HG03097 (cell line): ENCODE results near the gene QKI.

ENCODE experiments used
- ATAC-seq: cut with Tn5 transposase; IDR thresholded peaks from one replicate; pipeline ENCODE4 v1.9.1; 2021; ENCODE audit not compliant: unreplicated experiment, low FRiP score

The QKI gene

GRCh38 chr6:163600781-163601180 lies 186.3 kb downstream of the QKI start:
- no peak for ATAC-seq

GRCh38 chr6:163602851-163603250 lies 188.3 kb downstream of the QKI start:
- ATAC-seq: no peak

- no peak for ATAC-seq
Measured at GRCh38 chr6:163603395-163603794, 188.9 kb downstream of the QKI start.

DNA sequence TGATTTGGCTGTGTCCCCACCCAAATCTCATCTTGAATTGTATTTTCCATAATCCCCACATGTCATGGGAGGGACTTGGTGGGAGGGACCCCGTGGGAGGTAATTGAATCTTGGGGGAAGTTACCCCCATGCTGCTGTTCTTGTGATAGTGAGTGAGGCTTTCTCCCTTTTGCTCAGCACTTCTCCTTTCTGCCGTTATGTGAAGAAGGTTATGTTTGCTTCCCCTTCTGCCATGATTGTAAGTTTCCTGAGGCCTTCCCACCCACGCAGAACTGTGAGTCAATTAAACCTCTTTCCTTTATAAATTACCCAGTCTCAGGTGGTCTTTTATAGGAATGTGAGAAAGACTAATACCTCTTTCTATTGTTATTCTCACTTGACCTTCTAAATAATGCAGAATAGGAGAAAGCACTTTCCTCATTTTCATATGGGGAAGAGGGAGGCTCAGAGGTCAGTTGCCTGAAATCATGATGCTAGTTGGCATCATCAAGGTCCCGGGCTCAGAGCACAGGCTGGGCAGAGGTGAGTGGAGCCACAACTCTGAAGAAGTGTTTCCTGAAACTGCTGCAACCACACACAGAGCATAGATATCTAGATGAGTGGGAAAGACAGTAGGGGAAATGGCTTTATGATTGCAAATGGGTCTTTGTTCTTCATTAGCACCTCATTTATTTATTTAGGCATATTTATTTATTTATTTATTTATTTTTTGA lies 191.0 kb downstream of the QKI start:
- ATAC-seq: no peak

DNA sequence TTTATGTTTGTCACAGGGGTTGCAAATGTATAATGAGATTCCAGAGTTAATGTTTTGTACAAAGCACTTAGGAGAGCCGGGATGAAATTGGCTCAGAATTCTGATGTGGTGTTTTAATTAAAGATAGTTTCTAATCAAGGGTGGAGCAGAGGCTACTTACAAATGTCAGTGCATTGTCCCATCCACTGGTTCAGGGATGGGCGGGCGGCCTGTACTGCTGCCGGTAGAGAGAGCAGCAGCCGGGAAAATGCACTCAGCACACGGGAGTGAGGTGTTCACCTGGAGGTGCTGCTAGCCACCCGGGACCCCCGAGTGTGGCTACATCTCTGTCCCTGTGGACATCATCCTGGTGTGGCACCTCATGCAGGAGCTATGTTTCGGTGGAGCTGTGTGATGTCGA lies 193.3 kb downstream of the QKI start:
- ATAC-seq: no peak

DNA sequence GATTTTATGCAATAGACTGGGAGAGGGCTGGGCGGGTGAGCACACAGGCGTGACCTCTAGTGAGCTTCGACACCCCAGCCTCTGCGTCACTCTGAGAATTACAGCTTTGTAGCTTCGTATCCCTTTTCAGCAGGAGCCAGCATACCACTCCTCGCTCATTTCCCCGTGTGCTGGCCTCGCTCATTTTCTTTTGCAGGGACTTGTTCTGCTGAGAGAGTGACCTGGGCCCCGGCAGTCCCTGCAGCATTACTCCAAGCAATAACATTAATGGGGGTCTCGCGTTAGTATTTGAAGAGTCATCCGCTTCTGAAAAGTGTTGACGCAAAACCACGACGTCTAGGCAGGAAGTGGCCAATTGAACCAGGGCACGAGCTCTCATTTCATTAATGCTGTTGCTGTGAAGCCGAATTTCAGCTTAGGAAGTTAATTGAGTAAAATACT lies 193.7 kb downstream of the QKI start:
- ATAC-seq: no peak

DNA sequence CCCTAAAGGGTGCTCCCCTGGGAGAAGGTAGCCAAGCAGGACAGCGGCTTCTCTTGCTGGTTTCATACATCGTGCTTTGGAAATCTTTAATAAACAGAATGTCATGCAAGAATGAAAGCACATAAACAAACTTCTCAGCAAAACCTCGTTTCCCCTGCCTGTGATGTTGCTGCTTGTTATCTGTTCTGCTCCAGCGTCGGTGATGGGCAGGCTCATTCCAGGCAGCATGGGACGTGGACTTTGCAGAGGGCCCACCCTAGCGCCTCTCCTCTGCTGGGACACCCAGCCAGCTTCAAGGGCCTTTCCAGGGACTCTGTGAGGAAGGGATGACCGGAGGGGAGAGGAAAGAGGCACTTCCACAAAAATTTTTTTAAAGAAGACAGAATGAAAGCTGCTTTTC lies 197.7 kb downstream of the QKI start:
- no peak for ATAC-seq

DNA sequence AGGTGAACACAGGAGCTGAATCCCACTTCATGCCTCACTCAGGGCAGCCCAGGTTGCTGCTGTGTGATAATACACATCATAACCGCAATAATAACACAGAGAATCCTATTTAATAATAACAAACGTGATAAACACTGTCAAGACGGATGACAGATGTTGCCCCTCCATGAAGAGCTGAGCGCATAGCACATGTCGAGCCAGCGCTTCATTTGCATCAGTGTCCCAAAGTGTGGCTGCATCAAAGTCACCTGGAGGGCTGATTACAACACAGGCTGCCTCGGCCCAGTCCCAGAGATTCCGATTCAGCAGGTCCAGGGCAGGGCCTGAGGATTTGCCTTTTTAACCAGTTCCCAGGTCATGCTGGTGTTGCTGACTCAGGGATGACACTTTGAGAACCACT lies 198.5 kb downstream of the QKI start:
- ATAC-seq: no peak

GRCh38 chr6:163613668-163614067 lies 199.2 kb downstream of the QKI start:
- no peak for ATAC-seq

DNA sequence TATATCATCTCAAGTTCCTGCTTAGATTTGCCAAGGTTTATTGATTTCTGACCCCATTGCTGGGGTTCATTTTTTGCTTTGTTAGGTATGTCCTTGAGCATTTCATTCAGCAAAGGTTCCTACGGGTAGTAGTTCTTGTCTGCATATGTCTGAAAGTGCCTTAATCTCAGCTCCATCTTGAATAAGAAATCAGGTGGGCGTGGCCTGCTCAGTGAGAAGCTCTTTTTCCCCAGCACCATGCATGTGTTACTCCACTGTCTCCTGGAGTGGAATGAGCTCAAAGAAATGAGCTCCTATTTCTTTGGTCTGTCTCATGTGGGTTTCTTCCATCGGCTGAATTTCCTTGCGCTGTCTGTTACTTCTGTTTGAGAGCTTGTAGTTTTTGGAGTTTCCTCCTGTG lies 201.9 kb downstream of the QKI start:
- no peak for ATAC-seq

DNA sequence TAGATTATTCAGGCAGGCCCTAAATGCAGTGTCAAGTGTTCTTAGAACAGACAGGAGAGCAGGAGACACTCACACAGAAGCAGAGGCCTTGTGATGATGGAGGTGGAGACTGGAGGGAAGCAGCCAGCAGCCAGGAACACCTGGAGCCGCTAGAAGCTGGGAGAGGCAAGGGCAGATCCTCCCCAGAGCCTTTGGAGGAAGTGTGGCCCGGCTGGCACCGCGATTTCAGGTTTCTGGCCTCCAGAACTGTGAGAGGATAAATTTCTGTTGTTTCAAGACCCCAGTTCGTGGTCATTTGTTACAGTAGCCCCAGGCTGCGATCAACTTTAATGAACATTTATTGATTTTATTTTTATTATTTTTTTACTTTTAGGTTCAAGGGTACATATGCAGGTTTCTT lies 203.0 kb downstream of the QKI start:
- ATAC-seq: no peak

GRCh38 chr6:163620101-163620500 lies 205.6 kb downstream of the QKI start:
- no peak for ATAC-seq

GRCh38 chr6:163620670-163621330 lies 206.3 kb downstream of the QKI start:
- ATAC-seq: no peak

GRCh38 chr6:163625265-163625664 lies 210.7 kb downstream of the QKI start:
- ATAC-seq: no peak

DNA sequence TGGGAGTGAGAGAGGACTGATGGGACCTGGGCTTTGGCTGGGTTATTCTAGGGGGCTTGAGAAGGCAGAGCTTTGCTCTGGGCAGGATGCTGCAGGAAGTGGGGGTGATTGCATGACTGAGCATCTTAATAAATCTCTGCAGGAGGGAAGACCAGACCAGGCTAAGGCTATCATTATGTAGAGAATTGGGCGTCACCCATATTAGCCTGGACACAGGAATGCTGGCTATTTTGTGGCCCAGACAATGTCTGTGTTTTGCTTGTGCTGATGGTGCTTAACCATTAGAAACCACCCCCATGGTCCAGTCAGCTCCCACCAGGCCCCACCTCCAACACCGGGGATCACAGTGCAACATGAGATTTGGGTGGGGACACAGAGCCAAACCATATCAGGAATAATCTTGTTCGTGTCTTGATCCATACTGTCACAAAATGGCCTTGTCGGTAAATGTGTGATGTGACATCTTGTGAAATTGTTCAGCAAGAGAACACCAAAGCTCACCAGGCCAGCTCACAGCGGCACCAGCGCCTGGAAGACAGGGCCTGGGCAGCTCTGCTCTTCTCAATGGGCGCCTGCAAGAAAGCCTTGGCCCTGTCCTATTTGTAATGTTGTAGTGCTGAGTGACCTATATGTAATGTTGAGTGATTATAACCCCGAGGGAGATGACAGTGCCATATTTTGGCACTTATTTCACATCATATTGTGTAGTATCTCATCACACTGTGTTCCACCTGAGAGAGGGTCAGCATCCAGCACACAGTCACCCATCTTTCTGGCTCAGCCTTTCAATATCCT lies 211.8 kb downstream of the QKI start:
- no peak for ATAC-seq

DNA sequence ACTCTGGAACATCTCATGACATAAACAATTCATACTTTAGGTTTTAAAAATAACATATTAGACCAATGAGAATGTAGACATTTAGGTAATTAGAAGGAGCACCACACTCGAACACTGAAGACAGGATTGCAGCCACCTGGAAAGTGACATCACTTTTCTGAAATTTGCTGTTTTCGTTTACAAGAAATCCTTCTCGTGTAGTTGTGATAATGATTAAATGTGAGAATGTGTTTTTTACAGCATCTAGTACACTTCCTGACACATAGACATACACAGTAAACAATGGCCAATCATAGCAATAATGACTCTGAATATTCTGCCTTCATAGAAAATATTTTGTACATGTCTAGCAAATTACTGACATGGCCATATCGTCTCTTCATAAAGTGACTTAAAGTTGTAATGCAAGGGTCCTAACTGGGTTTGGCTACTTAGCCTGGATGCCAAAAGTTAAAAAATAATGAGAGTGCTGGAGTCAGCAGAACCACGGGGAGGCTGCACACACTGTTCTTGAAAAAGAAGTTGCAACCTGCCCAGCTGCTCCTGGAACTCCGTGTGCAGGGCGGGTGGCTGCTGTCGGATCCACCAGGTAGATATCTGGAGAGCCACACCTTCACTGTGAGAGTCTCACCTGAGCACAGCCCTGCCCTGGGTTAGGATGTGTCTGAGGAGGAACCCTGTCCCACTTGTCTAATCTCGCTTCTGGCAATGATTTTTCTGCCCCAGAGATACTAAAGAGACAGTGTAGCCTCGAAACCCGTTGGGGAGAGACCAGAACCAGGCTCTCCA lies 212.9 kb downstream of the QKI start:
- no peak for ATAC-seq
